ENCODE results near the gene TWIST2.

TWIST2 gene

GRCh38 chr2:238874330-238875050, 26.6 kb downstream of the TWIST2 start:
- DNase-seq: no peak

DNA sequence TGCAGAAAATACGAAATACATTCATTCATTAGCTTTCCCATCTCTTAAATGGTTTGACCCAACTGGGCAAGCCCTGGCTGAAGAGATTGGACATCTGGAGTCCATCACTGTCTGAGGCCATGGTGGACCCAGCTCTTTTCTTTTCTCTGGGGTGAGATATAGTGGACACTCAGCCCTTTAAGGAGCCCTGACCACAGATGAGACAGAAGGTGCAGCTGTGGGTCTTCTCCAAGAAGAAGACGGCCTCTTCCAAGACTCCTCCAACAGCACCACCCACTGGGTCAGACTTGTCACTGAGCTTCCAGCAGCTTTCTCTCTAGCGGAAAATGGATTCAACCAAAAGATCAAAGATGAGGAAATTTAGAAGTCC, 27.2 kb downstream of the TWIST2 start:
- DNase-seq: peak; percentile 38

- DNase-seq: peak; percentile 58
Measured at GRCh38 chr2:238875471-238876231, 27.8 kb downstream of the TWIST2 start.

- peak; percentile 39 for DNase-seq
Measured at GRCh38 chr2:238876232-238876630, 28.3 kb downstream of the TWIST2 start.

- DNase-seq: peak; percentile 33
Measured at GRCh38 chr2:238878051-238878735, 30.3 kb downstream of the TWIST2 start.

GRCh38 chr2:238879043-238879442, 31.2 kb downstream of the TWIST2 start:
- no peak for DNase-seq

DNA sequence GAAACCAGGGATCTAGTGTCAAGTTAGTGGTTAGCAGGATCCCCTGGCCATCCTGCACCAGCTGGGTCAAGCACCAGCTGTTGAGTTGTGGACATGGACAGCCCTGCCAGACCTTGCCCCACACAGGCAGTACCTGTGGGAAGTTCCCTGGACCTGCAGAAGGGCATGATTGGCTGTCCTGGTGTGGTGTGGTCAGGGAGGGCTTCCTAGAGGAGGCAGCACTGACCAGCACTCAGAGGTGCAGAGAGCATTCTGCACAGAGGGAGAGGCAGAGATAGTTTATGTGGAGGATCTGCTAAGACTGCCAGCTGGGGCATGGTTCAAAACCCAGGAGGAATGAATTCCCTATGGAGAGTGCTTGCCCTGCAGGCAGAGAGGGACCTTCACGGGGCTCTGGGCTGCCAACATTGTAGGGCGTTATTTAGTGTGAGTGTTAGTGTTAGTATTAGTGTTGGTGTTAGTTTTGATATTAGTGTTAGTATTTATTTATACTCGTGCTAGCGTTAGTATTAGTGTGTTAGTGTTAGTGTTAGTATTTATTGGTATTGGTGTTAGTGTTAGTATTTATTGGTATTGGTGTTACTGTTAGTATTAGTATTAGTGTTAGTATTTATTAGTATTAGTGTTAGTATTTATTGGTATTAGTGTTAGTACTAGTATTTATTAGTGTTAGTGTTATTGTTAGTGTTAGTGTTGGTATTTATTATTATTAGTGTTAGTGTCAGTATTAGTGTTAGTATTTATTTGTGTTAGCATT, 31.9 kb downstream of the TWIST2 start:
- no peak for DNase-seq

DNA sequence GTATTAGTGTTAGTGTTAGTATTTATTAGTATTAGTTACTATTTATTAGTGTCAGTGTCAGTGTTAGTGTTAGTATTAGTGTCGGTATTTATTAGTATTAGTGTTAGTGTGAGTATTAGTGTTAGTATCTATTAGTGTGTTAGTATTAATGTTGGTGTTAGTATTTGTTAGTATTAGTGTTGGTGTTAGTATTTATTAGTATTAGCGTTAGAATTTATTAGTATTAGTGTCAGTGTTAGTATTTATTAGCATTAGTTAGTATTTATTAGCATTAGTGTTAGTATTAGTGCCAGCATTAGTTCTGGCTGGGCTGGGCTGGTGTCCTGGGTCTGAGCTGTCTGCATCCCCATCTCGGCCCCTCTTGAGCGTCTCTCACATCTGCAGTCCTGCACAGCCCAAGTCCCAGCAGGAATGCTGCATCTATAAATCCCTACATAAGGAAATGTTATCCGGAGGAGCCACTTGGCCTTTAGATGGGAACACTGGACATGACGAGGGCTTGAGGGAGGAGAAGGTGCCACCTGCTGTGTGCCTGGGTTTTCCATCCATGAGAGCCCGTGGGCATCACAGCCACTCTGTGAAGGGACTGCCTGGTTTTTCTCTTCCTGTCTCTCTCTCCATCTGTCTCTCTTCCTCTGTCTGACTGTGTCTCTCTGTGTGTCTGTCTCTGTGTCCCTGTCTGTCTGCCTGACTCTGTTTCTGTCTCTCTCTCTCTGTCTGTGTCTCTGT, 33.6 kb downstream of the TWIST2 start:
- no peak for DNase-seq

DNA sequence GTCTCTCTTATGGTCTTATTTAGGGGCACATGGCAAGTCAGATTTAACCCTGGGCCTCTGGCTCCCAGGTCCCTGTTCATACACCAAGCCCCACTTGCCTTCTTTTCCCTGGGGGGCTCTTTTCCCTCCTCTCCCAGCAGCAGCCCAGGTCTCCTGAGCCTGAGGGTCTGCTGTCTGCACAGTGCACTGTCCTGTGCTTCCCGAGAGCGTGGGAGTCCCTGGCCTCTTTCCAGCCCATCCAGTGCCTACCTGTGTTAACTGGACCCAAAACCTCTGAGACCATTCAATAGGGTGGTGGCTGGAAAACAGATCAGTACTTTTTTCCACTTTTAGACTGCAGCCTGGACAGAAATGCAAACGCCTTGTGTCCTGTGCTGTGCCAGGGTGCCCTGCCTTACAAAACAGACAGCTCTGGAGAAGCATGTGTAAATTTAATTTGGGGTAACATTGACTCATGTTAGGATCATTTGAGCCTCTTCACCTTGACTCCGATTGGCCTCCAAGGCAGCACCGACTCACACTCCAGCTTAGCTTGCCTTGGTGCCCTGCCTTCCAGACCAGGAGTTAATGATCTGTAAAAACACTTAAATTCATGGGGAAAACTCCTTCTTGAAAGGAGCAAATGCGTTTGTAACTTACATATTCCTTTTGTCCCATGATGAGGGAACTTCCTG, 34.3 kb downstream of the TWIST2 start:
- no peak for DNase-seq

DNA sequence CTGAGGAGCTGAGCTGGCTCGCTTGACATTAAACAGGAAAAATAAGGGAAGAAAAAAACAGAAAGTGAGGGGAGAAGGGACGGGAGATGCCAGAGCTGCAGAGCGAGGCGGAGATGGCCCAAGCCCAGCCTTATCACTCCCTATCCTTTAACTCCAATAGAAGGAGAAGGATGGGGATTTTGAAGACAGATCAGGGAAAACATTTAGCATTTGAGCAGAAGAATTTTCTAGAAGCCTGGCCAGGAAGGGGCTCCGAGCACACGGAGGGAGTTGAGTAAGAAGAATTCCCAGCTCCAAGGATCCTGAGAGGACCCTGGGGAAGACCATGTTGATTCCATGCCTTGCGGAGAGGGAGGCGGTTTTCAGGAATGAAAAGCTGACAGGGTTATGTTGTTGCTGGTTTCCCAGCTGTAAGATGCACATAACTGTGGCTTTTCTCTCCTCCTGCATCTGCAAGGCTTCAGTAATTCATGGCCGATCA, 35.6 kb downstream of the TWIST2 start:
- DNase-seq: no peak

DNA sequence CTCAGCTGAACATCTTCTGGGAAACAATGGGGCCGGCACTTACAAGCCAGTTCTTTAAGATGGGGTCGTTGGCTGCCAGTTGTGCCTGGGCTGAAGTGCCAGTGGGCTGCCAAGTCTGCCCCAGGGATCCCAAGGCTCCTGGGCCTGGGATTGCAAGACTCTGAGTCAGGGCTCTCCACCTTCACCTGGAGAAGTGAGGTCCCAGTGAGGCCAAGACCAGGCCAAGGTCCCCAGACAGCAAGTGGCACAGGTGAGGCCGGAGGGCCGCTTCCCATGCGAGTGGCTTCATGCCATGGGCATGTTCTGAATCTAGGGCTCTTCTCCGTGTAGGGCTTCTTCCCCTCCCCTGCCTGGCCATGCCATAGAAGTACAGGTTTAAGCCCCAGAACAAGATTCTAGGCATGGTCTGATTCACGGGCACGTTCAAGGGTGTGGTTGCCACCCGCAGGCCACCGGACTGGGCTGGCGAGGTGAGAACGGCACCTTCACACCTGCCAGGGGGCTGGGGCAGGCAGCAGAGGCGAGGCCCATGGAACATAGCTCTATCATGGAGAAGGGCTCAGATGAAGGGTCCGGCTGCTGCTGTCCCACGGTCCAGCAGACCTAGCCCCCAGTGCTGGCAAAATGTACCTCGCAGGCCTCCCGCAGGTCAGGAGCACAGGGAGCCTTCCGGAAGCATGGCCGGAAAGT, 36.4 kb downstream of the TWIST2 start:
- DNase-seq: no peak

GRCh38 chr2:238884812-238885408, 37.0 kb downstream of the TWIST2 start:
- DNase-seq: no peak

GRCh38 chr2:238886453-238887094, 38.7 kb downstream of the TWIST2 start:
- DNase-seq: no peak

DNA sequence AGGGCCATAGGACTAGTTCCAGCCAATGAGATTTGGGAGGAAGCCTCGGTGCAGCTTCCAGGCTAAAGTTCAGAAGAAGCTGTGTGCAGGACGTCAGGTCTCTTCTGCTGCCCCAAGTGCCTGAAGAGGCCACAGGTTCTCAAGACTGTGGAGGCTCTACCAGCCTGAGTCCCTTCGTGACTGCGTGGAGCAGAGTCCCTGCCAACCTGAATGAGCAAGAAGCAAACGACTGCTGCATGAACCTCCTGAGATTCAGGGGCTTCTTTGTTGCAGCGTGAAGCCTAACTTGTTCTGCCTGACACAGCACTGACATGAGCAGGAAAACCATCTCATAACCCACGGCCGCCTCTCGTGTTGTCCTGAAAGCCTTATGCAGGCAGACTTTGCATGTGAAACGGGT, 39.7 kb downstream of the TWIST2 start:
- no peak for DNase-seq

GRCh38 chr2:238888781-238889180, 40.9 kb downstream of the TWIST2 start:
- DNase-seq: no peak

GRCh38 chr2:238890131-238890530, 42.2 kb downstream of the TWIST2 start:
- no peak for DNase-seq

DNA sequence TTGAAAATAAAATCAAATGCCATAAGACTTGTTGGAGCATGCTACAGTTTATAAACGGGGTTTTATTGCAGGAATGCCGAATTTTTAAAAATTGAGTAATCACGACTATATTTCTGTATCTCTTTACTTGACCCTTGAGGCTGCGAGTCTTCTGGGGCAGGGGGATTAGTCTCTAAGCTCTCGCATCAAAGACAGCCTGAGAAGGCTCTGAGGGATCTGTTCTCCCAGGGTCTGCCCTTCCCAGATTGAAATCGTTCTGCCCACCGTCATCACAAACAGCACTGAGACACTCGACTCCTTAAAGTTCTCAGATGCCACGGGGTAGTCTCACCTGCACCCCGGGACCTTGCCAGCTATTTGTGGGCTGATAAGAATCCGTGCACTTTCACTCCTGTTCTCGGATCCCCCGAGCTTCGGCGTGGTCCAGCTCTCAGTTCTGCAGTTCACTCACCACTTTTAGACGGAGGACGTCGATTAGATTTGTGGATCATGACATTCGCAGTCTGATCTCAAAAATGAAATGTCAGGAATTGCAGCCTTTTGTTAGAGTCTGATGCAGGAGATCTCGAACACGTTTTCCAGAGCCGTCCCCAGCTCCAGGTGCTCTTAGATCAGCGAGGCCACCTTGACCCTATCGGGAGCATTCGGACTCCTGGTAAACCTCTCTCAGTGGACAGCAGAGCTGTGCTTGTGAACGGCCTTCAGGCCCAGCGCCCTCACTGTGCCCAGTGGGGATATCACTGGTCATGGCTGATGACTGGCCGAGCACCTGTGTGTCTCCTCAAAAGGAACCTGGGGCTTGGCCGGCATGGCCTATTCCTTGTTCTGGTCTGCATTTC, 43.0 kb downstream of the TWIST2 start:
- DNase-seq: no peak

GRCh38 chr2:238891457-238892203, 43.7 kb downstream of the TWIST2 start:
- no peak for DNase-seq

- DNase-seq: no peak
Measured at GRCh38 chr2:238892204-238892500, 44.3 kb downstream of the TWIST2 start.
